Nephron progenitor cell (in vitro differentiated cells): ENCODE results near the gene PURB.

ENCODE experiments used
- DNase-seq: peaks from one replicate; pipeline ENCODE4 v3.0.0; 2021
- H3K27ac Mint-ChIP-seq: 2 replicates; pipeline ENCODE4 v1.8.0; 2021; ENCODE audit warnings: mild to moderate bottlenecking, moderate library complexity, mixed read lengths
- H3K27me3 Mint-ChIP-seq: 2 replicates; pipeline ENCODE4 v1.8.0; 2021; ENCODE audit warnings: mild to moderate bottlenecking, low read depth, mixed read lengths; ENCODE audit not compliant: poor library complexity
- H3K36me3 Mint-ChIP-seq: 2 replicates; pipeline ENCODE4 v1.8.0; 2021; ENCODE audit warnings: low read depth, mixed read lengths
- H3K4me1 Mint-ChIP-seq: 2 replicates; pipeline ENCODE4 v1.8.0; 2021; ENCODE audit warnings: mixed read lengths
- H3K4me3 Mint-ChIP-seq: 2 replicates; pipeline ENCODE4 v1.8.0; 2021; ENCODE audit warnings: mild to moderate bottlenecking, moderate library complexity, mixed read lengths
- H3K9me3 Mint-ChIP-seq: 2 replicates; pipeline ENCODE4 v1.8.0; 2021; ENCODE audit warnings: mild to moderate bottlenecking, moderate library complexity, mixed read lengths
- CTCF ChIP-seq: fragments of 200-600 bp; sonication (generic); IDR thresholded peaks from 2 replicates; pipeline ENCODE4 v1.5.0; 2021; ENCODE audit warnings: antibody characterized with exemption

The PURB gene

DNA sequence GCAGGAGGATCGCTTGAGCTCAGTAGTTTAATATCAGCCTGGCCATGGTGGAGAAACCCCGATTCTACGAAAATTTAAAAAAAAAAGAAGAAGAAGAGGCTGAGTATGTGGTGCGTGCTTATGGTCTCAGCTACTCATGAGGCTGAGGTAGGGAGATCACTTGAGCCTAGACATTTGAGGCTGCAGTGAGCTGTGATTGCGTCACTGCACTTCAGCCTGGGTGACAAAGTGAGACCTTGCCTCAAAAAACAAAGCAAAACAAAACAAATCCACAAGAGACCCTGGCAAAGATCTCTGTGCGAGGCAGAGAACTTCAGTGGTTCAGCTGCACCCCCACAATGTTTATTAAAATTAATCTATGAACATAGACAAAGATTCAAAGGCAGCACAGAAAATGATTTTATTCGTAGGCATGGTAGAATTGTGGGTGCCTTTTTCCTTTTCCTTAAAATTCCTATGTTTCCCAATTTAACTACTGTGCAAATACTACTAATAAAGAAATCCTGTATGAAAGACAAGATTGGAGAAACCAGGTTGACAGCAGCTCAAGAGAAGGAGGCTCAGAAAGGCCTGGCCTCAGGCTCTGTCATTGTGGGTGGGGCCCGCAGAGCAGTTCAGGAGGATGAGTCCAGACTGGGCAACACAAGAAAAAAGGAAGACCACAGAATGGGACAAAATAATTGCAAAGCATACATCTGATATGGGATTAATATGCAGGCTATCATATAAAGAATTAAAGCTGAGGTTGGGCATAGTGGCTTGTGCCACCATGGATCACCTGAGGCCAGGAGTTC, 24.5 kb upstream of the PURB start:
- Mint-ChIP-seq H3K9me3 (no peaks in the 10 kb centered on the region), H3K4me3 (no peak overlapping the region), H3K27me3 (peaks cover 32% of the 10 kb centered on the region), H3K36me3 (no peaks in the 10 kb centered on the region), H3K27ac (no peak overlapping the region), H3K4me1 (peaks cover 10% of the 10 kb centered on the region)
- no peak for DNase-seq
- TF ChIP-seq CTCF: no peak

DNA sequence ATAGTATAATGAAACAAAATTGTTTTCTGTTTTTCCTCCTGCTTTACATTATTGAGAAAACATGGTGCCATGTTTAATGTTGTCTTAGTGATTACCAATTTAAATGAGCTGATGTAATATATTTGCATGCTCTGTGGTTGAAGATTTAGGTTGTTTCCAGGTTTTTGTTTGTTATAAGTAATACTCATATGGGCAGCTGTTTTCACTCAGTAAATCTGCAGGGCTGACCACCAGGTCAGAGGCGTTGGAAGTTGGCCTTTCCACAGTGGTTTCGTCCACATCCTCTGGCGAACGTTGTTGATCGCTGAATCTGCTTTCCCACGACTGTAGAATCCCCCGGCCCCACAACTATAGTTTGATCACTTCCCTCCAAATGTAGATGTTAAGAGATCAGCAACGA, 21.6 kb upstream of the PURB start:
- peaks cover 38% of the 10 kb centered on the region for H3K27me3 Mint-ChIP-seq
- no peak overlapping the region for H3K27ac Mint-ChIP-seq
- H3K36me3 Mint-ChIP-seq: no peaks in the 10 kb centered on the region
- H3K4me3 Mint-ChIP-seq: no peak overlapping the region
- no peak for TF ChIP-seq CTCF
- no peaks in the 10 kb centered on the region for H3K4me1 Mint-ChIP-seq
- H3K9me3 Mint-ChIP-seq: no peaks in the 10 kb centered on the region
- no peak for DNase-seq

DNA sequence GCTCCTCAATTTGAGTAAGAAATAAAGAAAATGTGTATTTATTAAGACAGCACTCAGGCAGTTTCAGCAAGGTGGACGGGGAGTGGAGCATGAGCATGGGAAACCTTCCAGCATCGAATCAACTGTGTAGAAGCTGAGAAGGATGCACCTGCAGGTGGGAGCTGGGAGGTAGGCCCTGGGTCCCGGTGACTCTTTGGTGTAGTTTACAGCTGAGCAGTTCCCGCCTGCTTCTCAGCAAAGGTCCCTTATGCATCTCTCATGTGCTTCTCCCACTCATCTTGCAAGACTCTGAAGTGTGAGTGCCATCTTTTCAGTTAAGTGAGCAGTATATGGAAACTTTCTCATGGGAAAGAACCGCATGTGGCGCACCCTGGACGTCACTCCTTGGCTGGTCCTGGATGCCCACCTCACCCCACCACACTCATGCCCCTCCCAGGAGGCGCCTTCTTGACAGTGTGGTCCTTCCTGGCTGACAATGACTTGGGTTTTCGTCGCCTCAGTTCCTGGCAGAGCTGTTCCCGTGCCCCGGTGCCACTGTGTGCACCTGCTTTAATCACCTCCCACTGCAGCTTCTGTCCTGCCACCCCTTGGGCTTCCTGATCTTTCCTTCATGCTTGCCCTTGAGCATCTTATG, 19.8 kb upstream of the PURB start:
- no peak for DNase-seq
- TF ChIP-seq CTCF: no peak
- Mint-ChIP-seq H3K4me1 (no peaks in the 10 kb centered on the region), H3K36me3 (no peaks in the 10 kb centered on the region), H3K4me3 (no peak overlapping the region), H3K27ac (no peak overlapping the region), H3K27me3 (peaks cover 40% of the 10 kb centered on the region), H3K9me3 (no peaks in the 10 kb centered on the region)

GRCh38 chr7:44899443-44899842, 14.1 kb upstream of the PURB start:
- H3K9me3 Mint-ChIP-seq: peaks cover 4% of the 10 kb centered on the region
- peaks cover 41% of the 10 kb centered on the region for H3K27me3 Mint-ChIP-seq
- H3K27ac Mint-ChIP-seq: no peak overlapping the region
- no peak for TF ChIP-seq CTCF
- no peak for DNase-seq
- no peak overlapping the region for H3K4me3 Mint-ChIP-seq
- H3K4me1 Mint-ChIP-seq: no peaks in the 10 kb centered on the region
- H3K36me3 Mint-ChIP-seq: no peaks in the 10 kb centered on the region

GRCh38 chr7:44898039-44898438, 12.7 kb upstream of the PURB start:
- Mint-ChIP-seq H3K9me3 (peaks cover 4% of the 10 kb centered on the region), H3K27ac (no peak overlapping the region), H3K36me3 (no peaks in the 10 kb centered on the region), H3K27me3 (peaks cover 46% of the 10 kb centered on the region), H3K4me1 (no peaks in the 10 kb centered on the region), H3K4me3 (no peak overlapping the region)
- TF ChIP-seq CTCF: no peak
- DNase-seq: no peak

DNA sequence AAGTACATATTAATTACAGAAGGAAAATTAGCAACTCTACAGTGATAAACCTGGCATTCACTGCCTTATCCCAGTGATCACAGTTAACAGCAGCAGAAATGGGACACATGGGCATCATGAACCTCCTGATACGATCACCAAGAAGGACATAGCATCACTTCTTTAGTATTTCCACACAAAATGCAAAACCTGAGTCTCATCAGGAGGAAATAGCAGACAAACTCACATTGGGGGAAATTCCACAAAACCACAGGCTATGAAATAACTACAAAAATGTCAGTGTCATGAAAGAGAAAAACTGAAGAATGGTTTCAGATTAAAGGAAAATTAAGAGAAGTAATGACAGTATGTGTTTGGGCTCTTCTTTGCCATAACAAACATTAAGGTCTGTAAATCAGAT, 12.0 kb upstream of the PURB start:
- Mint-ChIP-seq H3K4me3 (no peak overlapping the region), H3K9me3 (peaks cover 4% of the 10 kb centered on the region), H3K4me1 (no peaks in the 10 kb centered on the region), H3K27ac (no peak overlapping the region), H3K27me3 (peaks cover 47% of the 10 kb centered on the region), H3K36me3 (no peaks in the 10 kb centered on the region)
- TF ChIP-seq CTCF: no peak
- DNase-seq: no peak
